ENCODE data around the gene GATAD2B. TPM values are rescaled to one million over a fixed set of nuclear protein-coding genes. Genes with fewer than 3 reads are reported as not detected.

Gene GATAD2B
- total and polyA plus RNA-seq, 2 donors (not counting 3 experiments of a cell fraction or from before 2014, with no cell fraction given) = 8.5 to 46.3 TPM

GRCh38 chr1:153795330-153795837 is 127.4 kb downstream of the GATAD2B start:
- FAIRE-seq (no peak), DNase-seq (ENCODE audit: low read depth, low spot score) (no peak)
- peaks cover 6% of the 10 kb centered on the region for H3K4me1 ChIP-seq (ENCODE audit: control insufficient read depth, extremely low read depth, insufficient read depth, low read length)
- no peaks in the 10 kb centered on the region for H4K20me1 ChIP-seq (replicated peaks; ENCODE audit: control insufficient read depth, extremely low read depth, insufficient read depth, low read length)
- H3K4me2 ChIP-seq (ENCODE audit: insufficient read depth, low read length) = no peak overlapping the region
- ChIA-PET POLR2A (no interaction called here), CTCF (interaction anchor here (1.0 to 4.1 kb wide), 4 partner anchors 117 to 191 kb away, joined by 3 to 65 read pairs (median 20); partner anchors contain the start of genes DENND4B, NPR1 and RAB13)
- no peaks in the 10 kb centered on the region for H3K79me2 ChIP-seq (ENCODE audit: control insufficient read depth, insufficient read depth, low read length)
- no peaks in the 10 kb centered on the region for H3K36me3 ChIP-seq (ENCODE audit: control insufficient read depth in 2 of 2, extremely low read depth in 1 of 2, insufficient read depth in 2 of 2, low read length in 2 of 2)
- no peak overlapping the region for H3K27ac ChIP-seq (ENCODE audit: insufficient read depth, low read depth, low read length)
- TF ChIP-seq MAX (IDR thresholded peaks at IDR 0.05; ENCODE audit: insufficient read depth, insufficient read length) = no peak
- H2AFZ ChIP-seq (ENCODE audit: low read depth, low read length) = no peak overlapping the region
- H3K9me3 ChIP-seq (replicated peaks; ENCODE audit: control insufficient read depth, insufficient read depth, low read length) = no peaks in the 10 kb centered on the region
- no TSS peak for BruUV-seq (replicated peaks)
- intact Hi-C loops (cut with micrococcal nuclease) (no loop called here), dilution Hi-C loops (cut with MboI; ENCODE audit: extremely low pct_ligation_motif_present, low sequenced_read_pairs) (no loop called here)
- no peak overlapping the region for H3K9ac ChIP-seq (replicated peaks; ENCODE audit: extremely low read depth, insufficient read depth, low read length)
- no peaks in the 10 kb centered on the region for H3K9me1 ChIP-seq (replicated peaks; ENCODE audit: control insufficient read depth, extremely low read depth, insufficient read depth, low read length)
- no peaks in the 10 kb centered on the region for H3K27me3 ChIP-seq (ENCODE audit: control insufficient read depth in 2 of 2, insufficient read depth in 2 of 2, low read length in 2 of 2)
- no peak overlapping the region for H3K4me3 ChIP-seq (replicated peaks in 1 of 3; ENCODE audit: insufficient read depth in 1 of 3, low read depth in 1 of 3, low read length in 3 of 3)

- Histone ChIP-seq H3K9me1 (replicated peaks; ENCODE audit: control insufficient read depth, extremely low read depth, insufficient read depth, low read length) (no peaks in the 10 kb centered on the region), H3K79me2 (ENCODE audit: control insufficient read depth, insufficient read depth, low read length) (no peaks in the 10 kb centered on the region), H3K4me3 (replicated peaks in 1 of 3; ENCODE audit: insufficient read depth in 1 of 3, low read depth in 1 of 3, low read length in 3 of 3) (no peak overlapping the region), H3K27ac (ENCODE audit: insufficient read depth, low read depth, low read length) (no peak overlapping the region), H3K9me3 (replicated peaks; ENCODE audit: control insufficient read depth, insufficient read depth, low read length) (no peaks in the 10 kb centered on the region), H3K36me3 (ENCODE audit: control insufficient read depth in 2 of 2, extremely low read depth in 1 of 2, insufficient read depth in 2 of 2, low read length in 2 of 2) (no peaks in the 10 kb centered on the region), H3K4me1 (ENCODE audit: control insufficient read depth, extremely low read depth, insufficient read depth, low read length) (peaks cover 10% of the 10 kb centered on the region), H3K4me2 (ENCODE audit: insufficient read depth, low read length) (no peak overlapping the region), H3K9ac (replicated peaks; ENCODE audit: extremely low read depth, insufficient read depth, low read length) (no peak overlapping the region), H4K20me1 (replicated peaks; ENCODE audit: control insufficient read depth, extremely low read depth, insufficient read depth, low read length) (no peaks in the 10 kb centered on the region), H2AFZ (ENCODE audit: low read depth, low read length) (no peak overlapping the region), H3K27me3 (ENCODE audit: control insufficient read depth in 2 of 2, insufficient read depth in 2 of 2, low read length in 2 of 2) (no peaks in the 10 kb centered on the region)
- dilution Hi-C loops (cut with MboI; ENCODE audit: extremely low pct_ligation_motif_present, low sequenced_read_pairs) = no loop called here
- intact Hi-C loops (cut with micrococcal nuclease) = no loop called here
- CTCF ChIA-PET = interaction anchor here (1.0 to 3.9 kb wide), 3 partner anchors 117 to 151 kb away, joined by 3 to 36 read pairs (median 4); partner anchors contain the start of genes DENND4B and NPR1
- TF ChIP-seq GATA2 (IDR thresholded peaks at IDR 0.05; ENCODE audit: insufficient read depth, insufficient read length, low read depth, low read length) (no peak), MYC (IDR thresholded peaks at IDR 0.05; ENCODE audit: low read depth, low read length) (no peak), FOS (IDR thresholded peaks at IDR 0.05; ENCODE audit: borderline replicate concordance, insufficient read depth, low read length) (no peak), MAX (IDR thresholded peaks at IDR 0.05; ENCODE audit: insufficient read depth, insufficient read length) (no peak), CTCF (IDR thresholded peaks at IDR 0.05; ENCODE audit: extremely low read depth in 1 of 2, insufficient read depth in 1 of 2, low read depth in 1 of 2, low read length in 2 of 2) (no peak), EZH2 (IDR thresholded peaks at IDR 0.05; ENCODE audit: borderline replicate concordance, low read depth, low read length, severe bottlenecking) (no peak), POLR2A (IDR thresholded peaks at IDR 0.05; ENCODE audit: low read depth, low read length) (no peak), POLR2AphosphoS5 (IDR thresholded peaks at IDR 0.05; ENCODE audit: insufficient read depth, low read depth, low read length) (no peak), JUN (IDR thresholded peaks at IDR 0.05; ENCODE audit: borderline replicate concordance, insufficient read depth, insufficient read length, low read depth) (no peak)
- DNase-seq (ENCODE audit: low read depth, low spot score) (no peak), FAIRE-seq (no peak)
- POLR2A ChIA-PET = no interaction called here
- no TSS peak for BruUV-seq (replicated peaks)
These were observed 128.0 kb downstream of the GATAD2B start for GRCh38 chr1:153794624-153795329.

Measured in endothelial cell of umbilical vein (primary cell).